ENCODE results near the gene LST1.
"Not testable (repeated sequence)": the region's sequence is repeated elsewhere in the genome, so short reads cannot be mapped to it uniquely, and the experiment has no call there.

LST1 gene

DNA sequence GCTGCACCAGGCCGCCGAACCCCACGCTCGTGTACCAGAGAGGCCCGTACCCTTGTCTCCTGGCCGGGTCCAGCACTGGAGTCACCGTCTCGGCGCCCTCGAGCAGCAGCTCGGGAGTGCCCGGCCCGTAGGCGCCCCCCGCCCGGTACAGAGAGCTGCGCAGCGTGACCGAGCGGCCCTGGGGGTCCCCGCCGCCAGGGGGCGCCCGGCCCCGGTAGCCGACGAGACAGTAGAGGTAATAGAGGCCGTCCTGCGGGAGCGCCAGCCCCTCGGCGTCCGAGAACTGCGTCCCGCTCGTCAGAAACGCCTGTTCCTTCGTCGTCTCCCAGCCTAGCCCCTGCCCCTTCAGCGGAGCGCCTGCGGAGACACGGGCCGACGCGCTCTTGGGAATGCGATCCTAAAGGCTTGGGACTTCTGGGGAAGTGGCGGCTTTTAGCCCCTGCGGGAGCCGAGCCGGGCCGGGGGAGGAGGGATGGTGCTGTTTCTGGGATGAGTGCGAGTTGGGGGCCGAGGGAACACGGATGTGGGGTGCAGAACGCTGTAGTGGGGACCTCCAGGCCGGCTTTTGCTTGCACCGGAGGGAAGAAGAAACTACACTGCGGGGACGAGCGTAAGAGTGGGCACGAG lies 5.2 kb upstream of the LST1 start:
- DNase-seq (ENCODE audit: low read depth in 2 of 2) = peak; percentile 71 to 84

DNA sequence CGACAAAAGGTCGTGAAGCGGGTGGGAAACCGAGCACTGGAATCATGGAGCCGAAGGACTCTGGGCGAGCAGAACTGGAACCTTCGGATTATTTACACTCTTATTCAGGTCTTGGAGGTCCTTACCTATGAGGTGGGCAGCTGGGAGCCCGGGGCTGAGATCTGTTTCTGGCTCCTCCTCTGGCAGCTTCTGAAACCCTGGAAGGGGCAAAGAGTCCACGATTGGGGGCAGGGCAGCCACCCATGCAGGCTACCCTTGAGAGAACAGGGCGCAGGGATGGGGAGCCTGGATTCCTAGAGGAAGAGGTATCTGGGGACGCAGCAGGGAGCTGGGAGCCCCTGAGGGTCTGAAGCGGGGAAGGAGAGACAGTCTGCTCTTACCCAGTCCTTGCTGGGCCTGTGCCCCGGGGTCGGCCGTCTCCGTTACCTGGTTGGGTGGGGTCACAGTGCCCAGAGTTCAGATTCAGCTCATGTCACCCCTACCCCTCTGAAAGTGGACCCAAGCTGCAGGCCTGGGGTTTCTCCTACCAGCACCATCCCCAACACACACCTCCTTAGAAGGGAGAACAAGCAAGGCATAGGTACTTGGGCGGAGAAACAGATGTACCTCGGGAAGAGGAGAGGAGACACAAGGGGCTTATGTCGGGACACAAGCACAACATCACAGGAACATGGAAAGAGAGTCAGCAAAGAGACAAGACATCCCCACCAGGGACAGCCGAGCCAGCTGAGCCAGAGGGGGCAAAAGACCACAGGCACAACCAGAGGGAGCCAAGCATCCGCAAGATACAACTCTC lies 4.4 kb upstream of the LST1 start:
- DNase-seq (ENCODE audit: low read depth in 2 of 2) = no peak

DNA sequence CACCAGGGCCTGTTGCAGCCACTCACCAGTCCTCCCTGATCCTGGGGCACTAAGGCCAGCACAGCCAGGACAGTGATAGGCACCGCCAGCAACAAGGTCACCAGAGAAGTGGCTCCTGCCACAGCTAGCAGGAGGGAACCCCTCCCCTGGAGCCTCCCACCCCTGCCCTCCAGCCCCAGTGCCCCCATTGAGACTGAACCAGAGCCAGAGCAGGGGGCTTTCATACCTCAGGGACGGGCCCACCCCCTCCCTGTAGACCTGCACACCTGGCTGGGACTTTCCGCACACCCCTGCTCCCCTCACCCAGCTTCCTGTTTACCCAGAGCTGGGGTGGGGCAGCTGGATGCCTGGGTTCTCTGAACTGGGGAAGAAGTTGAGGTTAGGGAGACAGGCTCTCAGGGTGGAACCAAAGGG lies 3.8 kb upstream of the LST1 start, which contains the start of gene LTB:
Gene LTB, minus strand, starts transcription at position 195 of the 414 bp plus-strand sequence. Its CDS starts 7 bp downstream, at position 188.
- peak in 1 of 2 donors; percentile 68 for DNase-seq (ENCODE audit: low read depth in 2 of 2)

DNA sequence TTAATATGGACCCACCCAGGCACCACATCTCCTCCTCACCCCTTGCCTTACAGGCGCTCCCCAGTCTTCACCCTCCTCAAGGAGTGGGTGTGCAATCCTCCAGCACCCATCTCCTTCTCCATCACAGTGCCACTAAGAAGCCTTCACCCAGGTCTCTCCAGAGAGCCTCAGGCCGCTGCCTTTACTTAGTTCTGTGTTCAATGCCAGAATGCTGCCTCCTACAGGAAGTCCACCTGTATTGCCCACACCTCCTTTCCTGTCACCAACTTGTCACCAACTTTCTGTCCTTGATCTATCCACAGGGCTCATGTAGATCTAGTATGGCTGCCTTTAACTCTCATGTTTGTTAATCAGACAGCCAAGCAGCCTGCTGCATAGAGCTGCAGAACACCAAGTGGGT lies 586 bp upstream of the LST1 start:
- no peak for DNase-seq (ENCODE audit: low read depth in 2 of 2)

DNA sequence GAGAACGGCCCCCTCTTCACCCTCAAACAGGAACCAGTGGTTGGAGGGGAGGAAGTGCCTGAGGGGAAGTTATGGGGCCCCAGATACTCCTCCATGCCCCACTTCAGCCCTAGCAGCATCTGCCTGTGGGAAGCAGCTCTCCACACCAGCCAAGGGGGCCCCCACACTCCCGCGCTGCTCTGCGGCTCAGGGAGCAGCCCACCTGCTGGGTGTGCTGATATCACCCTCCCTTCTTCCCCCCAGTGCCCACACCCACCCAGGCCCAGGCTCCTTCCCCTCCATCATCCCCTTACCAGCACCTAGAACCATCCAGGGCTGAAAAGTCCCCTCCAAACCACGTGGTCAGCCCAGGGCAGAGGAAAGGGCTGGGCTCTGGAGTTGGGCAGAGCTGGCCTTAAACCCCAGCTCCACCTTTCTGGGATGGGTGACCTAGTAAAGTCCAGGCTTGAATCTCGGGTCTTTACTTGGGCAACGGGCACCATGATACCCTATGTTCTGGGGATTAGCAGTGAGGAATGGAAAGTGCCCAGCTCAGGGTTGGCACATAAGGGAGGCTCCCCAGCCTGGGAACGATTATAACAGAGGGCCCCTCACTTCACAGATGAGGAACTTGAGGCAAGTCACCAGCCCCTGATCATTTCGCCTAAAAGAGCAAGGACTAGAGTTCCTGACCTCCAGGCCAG lies 663 bp downstream of the LST1 start:
- DNase-seq (ENCODE audit: low read depth in 2 of 2) = no peak

DNA sequence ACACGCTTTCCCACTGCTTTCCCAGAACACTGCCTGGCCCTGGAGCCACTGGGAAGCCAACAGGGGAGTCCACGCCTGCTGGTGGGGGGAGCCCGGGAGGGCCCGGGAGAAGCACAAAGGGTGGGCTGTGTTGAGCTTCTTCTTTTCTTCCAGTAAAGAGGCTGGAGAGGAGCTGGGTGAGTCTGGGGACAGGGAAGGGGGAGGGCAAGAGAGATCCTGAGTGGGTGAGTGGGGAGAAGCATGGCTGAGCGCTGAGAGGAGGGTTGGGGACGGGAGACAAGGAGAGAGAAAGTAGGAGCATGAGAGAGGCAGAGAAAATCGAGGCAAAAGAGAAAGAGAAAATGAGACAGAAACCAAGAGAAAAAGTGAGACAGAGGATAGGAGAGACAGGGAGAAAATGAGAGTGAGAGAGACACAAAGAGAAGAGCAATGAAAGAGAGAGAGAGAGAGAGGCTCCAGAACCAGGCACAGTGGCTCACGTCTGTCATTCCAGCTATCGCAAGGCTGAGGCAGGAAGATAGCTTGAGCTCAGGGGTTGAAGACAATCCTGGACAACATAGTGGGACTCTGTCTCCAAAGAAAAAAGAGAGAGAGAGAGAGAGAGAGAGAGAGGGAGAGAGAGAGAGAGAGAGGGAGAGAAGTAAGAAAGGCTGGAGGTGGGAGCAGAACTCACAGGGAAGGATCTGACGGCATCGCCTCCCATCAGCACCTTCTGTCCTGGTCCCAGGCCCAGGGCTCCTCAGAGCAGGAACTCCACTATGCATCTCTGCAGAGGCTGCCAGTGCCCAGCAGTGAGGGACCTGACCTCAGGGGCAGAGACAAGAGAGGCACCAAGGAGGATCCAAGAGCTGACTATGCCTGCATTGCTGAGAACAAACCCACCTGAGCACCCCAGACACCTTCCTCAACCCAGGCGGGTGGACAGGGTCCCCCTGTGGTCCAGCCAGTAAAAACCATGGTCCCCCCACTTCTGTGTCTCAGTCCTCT lies 2.0 kb downstream of the LST1 start:
- no peak for DNase-seq (ENCODE audit: low read depth in 2 of 2)

DNA sequence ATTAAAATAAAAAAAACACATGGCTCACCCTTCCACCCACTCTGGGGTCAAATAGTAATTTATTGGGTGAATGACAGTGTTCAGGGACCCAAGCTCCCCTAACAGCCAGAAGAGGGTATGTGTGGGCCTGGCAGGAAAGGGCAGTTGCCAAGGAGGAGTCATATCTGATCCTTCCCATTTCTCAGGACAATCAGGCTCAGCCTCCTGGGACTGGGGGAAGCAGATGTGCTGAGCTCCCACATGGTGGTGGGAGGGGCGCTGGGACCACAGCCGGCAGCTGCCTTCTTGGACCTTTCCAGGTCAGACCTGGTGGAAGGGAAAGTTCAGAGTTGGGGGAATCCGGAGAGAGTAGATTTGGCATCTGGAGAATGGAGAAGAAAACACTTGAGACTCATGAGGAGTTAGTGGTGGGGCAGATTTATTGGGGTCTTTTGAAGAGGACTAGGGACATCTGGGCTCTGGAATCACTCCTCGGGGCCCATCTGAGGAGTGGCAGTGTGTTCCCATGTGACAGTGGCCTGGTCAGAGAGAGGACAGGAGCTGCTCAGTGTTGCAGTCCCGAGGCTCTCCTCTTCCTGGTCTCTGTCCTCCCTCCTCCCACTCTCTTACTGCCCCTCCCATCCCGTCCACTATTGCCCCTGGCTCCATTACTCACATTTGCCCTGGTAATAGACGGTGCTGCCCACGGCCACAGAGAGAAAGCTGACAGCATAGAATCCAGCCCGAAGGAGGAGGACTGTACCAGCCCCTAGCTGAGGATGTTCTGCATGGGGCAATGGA lies 3.0 kb downstream of the LST1 start:
- no peak for DNase-seq (ENCODE audit: low read depth in 2 of 2)

DNA sequence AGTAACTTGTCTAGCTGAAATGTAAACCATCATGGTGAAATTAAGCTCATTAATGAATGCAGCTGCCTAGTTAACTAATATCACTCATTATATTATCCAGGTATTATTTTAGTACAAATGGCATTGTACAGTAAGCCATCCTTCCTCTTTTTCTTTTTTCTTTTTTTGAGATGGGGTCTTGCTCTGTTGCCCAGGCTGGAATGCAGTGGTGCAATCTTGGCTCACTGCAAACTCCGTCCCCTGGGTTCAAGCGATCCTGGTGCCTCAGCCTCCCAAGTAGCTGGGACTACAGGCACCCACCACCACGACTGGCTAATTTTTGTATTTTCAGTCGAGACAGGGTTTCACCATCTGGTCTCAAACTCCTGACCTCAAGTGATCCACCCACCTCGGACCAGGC lies 4.6 kb downstream of the LST1 start:
- DNase-seq (ENCODE audit: low read depth in 2 of 2) = not testable (repeated sequence)

DNA sequence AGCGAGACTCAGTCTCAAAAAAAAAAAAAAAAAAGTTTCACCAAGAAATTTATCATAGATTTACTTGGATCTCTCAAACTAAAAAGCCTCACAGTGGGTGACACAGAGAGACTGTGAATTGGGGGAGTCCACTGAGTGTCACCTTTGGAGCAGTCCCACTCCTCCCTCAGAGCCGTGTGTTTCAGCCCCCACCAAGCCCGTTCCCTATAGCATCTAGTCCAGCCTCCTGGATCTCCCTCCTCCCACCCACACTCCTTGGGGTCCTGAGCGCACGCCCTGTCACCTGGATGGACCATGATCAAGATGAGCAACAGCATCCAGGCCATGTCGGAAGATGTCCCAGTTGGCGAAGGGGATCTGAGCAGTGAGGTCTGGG lies 6.3 kb downstream of the LST1 start:
- DNase-seq (ENCODE audit: low read depth in 2 of 2) = no peak

DNA sequence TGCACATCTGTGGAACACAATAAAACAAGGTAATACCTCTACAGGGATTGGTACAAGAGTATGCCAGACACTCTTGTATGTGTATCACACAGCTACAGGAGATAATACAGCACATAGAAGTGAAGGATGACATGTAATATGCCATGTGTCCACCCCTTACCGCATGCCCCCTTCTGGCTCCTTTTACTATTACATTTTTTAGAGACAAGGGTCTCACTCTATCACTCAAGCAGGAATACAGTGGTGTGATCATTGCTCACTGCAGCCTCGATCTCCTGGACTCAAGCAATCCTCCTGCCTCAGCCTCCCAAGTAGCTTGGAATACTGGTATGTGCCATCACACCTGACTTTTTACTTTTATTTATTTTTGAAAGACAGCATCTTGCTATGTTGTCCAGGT lies 10.9 kb downstream of the LST1 start:
- DNase-seq (ENCODE audit: low read depth in 2 of 2) = no peak

DNA sequence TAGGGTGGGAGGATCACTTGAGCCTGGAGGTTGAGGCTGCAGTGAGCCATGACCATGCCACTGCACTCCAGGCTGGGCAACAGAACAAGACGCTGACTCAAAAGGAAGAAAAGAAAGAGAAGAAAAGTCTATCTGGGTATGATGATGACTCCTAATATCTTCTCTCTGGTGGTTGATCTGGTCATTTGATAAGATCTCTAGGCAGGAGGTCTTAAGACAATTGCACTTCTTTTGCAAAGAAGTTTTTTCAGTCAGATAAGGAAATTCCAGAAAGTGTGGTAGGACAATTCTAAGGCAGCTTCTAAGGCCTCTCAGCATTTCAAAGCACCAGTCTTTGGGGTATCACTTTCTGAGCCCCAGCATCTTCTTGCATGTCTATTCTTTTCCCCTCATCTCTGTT lies 21.2 kb downstream of the LST1 start:
- DNase-seq (ENCODE audit: low read depth in 2 of 2) = no peak

DNA sequence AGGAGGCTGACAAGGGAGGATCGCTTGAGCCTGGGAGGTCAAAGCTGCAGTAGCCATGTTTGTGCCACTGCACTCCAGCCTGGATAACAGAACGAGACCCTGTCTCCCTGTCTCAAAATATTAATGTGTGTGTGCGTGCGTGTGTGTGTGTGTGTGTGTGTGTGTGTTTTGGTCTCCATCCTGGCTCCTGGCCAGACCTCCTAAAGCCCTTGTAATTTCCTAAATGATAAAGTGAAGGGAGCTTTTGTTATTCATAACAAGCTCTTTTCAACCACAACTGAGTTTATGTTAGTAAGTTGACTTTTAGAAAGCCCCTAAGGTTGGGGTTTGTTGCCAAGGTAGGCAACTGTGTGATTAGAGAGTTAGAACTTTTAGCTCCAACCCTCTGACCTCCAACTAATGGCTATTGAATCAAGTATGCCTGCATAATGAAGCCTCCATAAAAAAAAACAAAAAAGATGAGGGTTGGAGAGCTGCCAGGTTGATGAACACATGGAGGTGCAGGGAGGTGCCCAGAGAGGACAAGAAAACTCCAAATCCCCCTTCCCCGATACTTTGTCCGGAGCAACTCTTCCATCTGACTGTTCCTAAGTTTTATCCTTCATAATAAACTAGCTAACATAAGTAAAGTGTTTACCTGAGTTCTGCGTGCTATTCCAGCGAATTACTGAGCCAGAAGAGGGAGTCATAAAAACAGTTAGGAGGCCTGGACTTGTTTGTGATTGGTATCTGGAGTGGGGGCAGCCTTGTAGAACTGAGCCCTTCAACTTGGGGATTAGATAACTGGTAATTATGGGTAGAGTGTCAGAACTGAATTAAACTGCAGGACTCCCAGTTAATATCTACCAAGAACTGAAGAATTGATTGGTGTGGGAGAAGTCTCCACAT lies 23.7 kb downstream of the LST1 start:
- DNase-seq (ENCODE audit: low read depth in 2 of 2) = no peak

DNA sequence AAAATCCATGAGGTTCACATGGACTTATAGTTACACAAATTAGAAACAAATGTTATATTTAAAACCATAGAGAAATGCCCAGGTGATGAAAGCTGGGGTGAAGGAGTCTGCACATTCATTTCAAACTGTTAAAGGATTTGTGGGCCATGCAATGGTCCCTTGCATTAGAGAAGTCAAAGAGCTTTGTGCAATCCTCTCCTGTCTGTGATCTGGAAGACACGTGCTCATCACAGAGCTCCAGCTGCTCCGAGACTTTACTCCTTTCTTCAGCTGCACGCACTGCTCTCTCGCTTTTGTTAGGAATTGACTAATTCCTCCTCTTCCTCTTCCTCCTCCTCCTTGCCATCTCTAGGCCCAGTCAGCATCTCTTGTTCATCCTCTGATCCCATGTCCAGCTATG lies 24.9 kb downstream of the LST1 start:
- no peak for DNase-seq (ENCODE audit: low read depth in 2 of 2)

DNA sequence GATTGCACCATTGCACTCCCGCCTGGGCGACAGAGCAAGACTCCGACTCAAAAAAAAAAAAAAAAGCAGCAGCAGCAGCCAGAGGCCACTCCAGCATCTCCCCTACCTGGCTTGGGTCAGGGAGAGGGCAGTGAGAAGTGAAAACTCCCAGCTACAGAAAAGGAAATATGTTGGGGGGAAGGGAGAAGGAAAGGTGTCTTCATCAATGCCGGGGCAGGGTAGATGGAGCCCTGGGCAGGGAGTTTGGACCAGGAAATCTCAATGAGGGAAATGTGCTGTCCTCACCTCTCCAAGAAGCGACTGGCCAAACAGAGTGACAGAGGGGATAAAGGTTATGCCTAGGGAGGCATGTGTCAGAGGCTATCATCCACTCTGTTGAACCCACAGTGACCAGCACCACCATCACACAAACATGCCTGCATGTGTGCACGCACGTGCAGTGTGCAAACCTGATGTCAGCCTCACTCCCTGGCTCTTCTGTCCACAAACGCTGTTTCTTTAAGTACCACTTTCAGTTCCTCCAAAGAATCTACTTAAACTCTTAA lies 28.1 kb downstream of the LST1 start:
- DNase-seq (ENCODE audit: low read depth in 2 of 2) = no peak

DNA sequence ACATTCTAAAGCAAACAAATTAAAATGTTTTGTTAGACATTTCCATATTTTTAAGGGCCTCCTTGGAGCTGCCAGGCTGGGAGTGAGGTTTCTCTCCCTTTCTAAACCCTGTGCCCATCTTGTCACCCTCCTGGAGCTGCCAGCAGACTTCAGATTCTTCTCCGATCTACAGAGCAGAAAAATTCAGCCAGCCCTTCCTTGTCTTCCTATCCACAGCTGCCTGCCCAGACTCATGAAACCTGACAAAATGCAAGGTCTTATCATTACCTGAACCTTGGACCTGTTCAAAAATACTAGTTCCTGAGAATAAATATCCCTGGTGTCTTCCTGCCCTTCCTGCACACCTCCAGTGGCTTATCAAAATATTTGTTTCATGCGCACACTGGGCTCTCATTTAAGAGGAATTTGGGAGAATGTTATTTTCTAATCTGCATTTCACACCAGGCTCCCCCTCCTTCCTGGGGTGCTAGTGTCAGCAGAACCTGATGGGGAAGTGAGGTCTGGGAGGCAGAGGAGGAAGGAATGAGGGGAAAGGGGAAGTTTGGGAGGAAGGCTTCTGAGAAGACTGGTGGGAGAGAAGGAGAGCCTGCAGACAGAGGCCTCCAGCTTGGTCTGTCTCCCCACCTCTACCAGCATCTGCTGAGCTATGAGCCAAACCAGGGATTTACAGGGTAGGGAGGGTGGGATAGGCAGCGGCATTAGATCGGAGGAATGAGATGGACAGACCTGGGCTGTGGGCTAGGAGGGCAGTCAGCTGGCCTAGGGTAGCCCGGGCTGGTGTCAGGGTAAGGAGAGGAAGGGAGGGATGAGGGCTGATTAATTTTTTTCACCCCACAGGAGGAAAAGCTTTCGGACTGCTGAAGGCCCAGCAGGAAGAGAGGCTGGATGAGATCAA lies 28.9 kb downstream of the LST1 start, which contains the start of gene AIF1:
Gene AIF1, plus strand, starts transcription at position 551 of the 895 bp plus-strand sequence. Its CDS starts 96 bp downstream, at position 647.
- DNase-seq (ENCODE audit: low read depth in 2 of 2) = no peak

DNA sequence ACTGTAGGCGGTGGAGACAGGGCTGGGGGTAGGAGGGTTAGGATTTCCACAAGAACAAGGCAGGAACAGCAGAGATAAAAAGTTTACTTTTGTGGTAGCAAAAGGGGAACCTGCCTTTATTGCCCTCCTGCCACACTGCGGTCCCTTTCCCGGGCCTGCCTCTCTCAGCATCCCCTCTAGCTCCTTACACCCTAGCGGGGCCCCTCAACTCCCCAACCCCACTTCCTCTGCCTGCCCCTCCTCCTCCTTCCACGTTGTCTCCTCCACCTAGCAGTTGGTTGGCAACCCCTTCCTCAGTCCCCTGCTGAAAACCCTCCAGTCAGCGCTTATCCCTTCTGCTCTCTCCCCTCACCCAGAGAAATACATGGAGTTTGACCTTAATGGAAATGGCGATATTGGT lies 29.7 kb downstream of the LST1 start:
- DNase-seq (ENCODE audit: low read depth in 2 of 2) = no peak

DNA sequence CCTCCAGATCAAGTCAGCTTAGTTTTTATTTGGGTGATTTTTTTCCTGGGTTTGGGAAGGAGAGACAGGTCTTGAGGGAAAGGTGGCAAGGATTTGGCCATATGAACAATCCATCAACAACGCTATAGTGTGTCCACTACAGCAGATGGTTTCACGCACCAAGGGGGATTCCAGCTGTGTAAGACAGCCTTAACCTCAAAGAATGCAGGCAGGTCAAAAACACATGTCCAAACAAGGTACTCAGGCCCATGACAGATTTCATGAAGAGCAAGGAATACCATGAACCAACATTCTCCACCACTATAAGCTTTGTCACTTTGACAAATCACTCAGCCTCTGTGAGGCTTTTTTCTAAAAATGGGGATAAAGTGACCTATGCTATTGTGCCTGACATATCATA lies 30.9 kb downstream of the LST1 start:
- DNase-seq (ENCODE audit: low read depth in 2 of 2) = no peak

DNA sequence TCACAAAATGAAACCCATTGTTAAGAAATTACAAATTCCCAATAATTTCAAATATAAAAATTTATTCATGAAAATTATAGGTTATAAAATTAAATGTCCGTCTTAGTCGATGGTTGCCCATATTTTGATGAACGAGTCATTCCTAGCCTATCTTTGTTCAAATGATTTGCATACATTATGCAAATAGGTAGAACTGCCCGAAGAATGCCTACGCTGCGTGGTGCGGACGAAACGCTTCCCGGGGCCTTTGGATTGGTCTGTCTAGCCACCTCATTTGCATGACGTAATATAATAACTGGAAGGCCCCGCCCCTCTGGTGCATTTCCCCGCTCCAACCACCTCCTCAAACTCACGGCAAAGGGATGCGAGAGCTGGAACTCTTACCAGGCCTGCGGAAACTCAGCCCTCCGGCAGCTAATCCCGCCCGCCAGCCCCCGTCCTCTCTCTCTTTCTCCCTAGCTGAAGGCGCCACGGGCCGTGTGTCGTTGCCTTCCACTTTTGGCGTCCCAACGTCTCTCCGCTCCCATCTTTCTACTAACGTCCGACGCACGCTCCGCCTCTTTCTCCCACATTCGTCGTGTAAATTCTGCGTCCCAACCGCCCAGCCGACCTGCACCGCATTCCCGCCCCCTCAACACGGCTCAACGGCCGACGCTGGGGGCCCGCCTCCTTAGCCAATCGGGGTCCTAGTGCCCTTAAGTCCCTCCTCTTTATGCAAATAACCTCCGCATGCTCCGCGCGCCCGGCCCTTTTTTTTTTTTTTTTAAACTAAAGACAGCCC lies 33.9 kb downstream of the LST1 start:
- peak; percentile 96 for DNase-seq (ENCODE audit: low read depth in 2 of 2)

All from stimulated activated CD8-positive, alpha-beta memory T cell treated with anti-CD3 and anti-CD28 coated beads, Interleukin-7, amount 100 ng/mL, for 4 hours (primary cell).